HUES6 (cell line): ENCODE measurements around the gene EVI5.
"Not testable (repeated sequence)": the region's sequence is repeated elsewhere in the genome, so short reads cannot be mapped to it uniquely, and the experiment has no call there.

Experiments used
- H3K27ac ChIP-seq: 2 replicates; pipeline ENCODE4 v1.7.0; 2013; ENCODE audit warnings: low read depth, mild to moderate bottlenecking, low read length, inconsistent platforms
- H3K27me3 ChIP-seq: 2 replicates; pipeline ENCODE4 v1.6.1; 2013; ENCODE audit warnings: low read length; ENCODE audit not compliant: control insufficient read depth, insufficient read depth
- H3K36me3 ChIP-seq: 2 replicates; pipeline ENCODE4 v1.6.1; 2013; ENCODE audit warnings: low read length; ENCODE audit not compliant: control insufficient read depth, insufficient read depth
- H3K4me1 ChIP-seq: 2 replicates; pipeline ENCODE4 v1.6.1; 2013; ENCODE audit warnings: low read length; ENCODE audit not compliant: control insufficient read depth, insufficient read depth
- H3K4me3 ChIP-seq: 2 replicates; pipeline ENCODE4 v1.5.1; 2013; ENCODE audit warnings: low read depth, low read length
- H3K9ac ChIP-seq: one replicate; pipeline ENCODE4 v1.6.1; 2013; ENCODE audit warnings: mild to moderate bottlenecking, low read length
- H3K9me3 ChIP-seq: 2 replicates; pipeline ENCODE4 v1.6.1; 2013; ENCODE audit warnings: low read depth, low read length; ENCODE audit not compliant: control insufficient read depth, insufficient read depth

EVI5 gene

DNA sequence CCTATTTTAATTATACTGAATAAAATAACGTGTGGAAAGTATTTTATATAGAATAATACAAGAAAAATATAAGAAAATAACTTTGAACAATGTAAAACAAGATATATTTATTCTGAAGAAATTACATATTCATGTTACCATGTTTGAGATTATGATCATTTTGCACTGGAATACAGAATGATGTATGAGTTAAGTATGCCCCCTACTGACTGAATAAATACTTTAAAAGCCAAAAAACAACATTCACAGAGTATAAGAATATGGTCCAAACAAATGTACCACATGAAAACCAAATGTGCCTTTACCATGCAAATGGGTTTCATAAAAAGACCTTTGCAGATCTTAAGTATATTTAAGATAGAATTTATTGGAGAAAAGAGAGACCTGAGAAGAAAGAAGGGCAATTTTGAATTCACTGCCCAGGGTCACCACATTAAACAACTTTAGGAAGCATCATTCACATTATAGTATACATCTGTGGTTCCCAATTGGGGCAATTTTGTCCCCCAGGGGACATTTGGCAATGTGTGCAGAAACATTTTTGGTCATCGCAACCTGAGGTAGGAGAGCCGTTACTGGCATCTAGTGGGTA lies 161.6 kb downstream of the EVI5 start:
- H3K4me1 ChIP-seq = no peaks in the 10 kb centered on the region
- 0 out of 2 replicates have a peak, but pooled peaks cover 5% of the 10 kb centered on the region for H3K36me3 ChIP-seq
- no peaks in the 10 kb centered on the region for H3K27me3 ChIP-seq
- no peak overlapping the region for H3K27ac ChIP-seq
- H3K9ac ChIP-seq = no peak overlapping the region
- no peak overlapping the region for H3K4me3 ChIP-seq
- H3K9me3 ChIP-seq = no peaks in the 10 kb centered on the region

DNA sequence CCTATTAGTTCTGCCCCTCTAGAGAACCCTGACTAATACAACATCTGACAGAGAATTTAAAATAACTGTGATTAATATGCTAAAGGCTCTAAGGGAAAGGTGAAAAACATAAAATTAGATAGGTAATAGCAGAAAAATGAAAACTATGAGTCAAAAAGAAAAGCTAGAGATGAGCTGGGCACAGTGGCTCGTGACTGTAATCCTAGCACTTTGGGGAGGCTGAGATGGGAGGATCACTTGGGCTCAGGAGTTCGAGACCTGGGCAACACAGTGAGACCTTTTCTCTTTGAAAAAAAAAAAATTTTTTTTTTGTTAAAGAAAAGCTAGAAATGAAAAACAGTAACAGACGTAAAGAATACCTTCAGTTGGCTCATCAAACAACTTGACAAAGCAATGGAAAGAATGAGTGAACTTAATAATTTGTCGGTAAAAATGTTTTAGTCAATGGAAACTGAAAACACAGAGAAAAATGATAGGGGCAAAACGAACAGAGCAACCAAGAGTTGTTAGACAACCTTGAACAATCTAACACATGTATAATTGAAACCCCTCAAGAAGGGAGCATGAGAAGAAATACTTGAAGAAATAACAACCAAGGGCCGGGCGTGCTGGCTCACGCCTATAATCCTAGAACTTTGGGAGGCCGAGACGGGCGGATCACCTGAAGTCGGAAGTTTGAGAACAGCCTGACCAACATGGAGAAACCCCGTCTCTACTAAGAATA lies 165.3 kb downstream of the EVI5 start:
- H3K9ac ChIP-seq = no peak overlapping the region
- H3K36me3 ChIP-seq = peaks cover 7% of the 10 kb centered on the region; the same call in 1 of the 2 replicates
- no peaks in the 10 kb centered on the region for H3K9me3 ChIP-seq
- no peaks in the 10 kb centered on the region for H3K4me1 ChIP-seq
- no peak overlapping the region for H3K4me3 ChIP-seq
- H3K27me3 ChIP-seq = no peaks in the 10 kb centered on the region
- no peak overlapping the region for H3K27ac ChIP-seq

- Histone ChIP-seq H3K27me3 (no peaks in the 10 kb centered on the region), H3K9me3 (no peaks in the 10 kb centered on the region), H3K4me1 (no peaks in the 10 kb centered on the region), H3K9ac (no peak overlapping the region), H3K36me3 (peaks cover 11% of the 10 kb centered on the region), H3K27ac (no peak overlapping the region), H3K4me3 (no peak overlapping the region)
Observed at GRCh38 chr1:92601044-92601443, 183.9 kb downstream of the EVI5 start.

- no peak overlapping the region for H3K9ac ChIP-seq
- no peak overlapping the region for H3K27ac ChIP-seq
- peaks cover 5% of the 10 kb centered on the region; the same call in 1 of the 2 replicates for H3K36me3 ChIP-seq
- no peak overlapping the region for H3K4me3 ChIP-seq
- H3K4me1 ChIP-seq = no peaks in the 10 kb centered on the region
- H3K9me3 ChIP-seq = no peaks in the 10 kb centered on the region
- H3K27me3 ChIP-seq = no peaks in the 10 kb centered on the region
Observed at GRCh38 chr1:92599184-92599583, 185.7 kb downstream of the EVI5 start.

GRCh38 chr1:92589361-92589760 lies 195.5 kb downstream of the EVI5 start:
- not testable (repeated sequence) for H3K27me3 ChIP-seq, H3K9ac ChIP-seq, H3K36me3 ChIP-seq, H3K27ac ChIP-seq, H3K4me3 ChIP-seq, H3K4me1 ChIP-seq, H3K9me3 ChIP-seq

DNA sequence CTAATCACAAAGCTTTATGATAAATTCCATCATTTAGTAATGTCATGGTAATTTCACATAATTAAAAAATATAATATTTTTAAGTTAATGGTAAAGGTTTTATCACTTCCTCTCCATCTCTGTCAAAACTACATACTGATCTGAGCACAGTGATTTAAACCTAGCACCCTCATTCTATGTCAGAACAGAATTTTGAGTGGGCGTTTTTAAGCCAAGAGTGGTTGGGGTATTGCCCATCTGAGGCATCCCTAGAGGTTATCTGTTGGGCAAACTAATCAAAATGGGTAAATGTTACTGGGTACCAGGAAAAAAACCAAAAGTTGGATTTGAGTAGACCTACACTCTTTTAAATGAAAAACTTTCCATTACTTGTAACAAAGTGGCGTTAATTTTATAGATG lies 197.5 kb downstream of the EVI5 start:
- Histone ChIP-seq H3K27ac (no peak overlapping the region), H3K9ac (no peak overlapping the region), H3K9me3 (peaks cover 10% of the 10 kb centered on the region), H3K27me3 (no peaks in the 10 kb centered on the region), H3K4me1 (no peaks in the 10 kb centered on the region), H3K36me3 (peaks cover 5% of the 10 kb centered on the region), H3K4me3 (no peak overlapping the region)

DNA sequence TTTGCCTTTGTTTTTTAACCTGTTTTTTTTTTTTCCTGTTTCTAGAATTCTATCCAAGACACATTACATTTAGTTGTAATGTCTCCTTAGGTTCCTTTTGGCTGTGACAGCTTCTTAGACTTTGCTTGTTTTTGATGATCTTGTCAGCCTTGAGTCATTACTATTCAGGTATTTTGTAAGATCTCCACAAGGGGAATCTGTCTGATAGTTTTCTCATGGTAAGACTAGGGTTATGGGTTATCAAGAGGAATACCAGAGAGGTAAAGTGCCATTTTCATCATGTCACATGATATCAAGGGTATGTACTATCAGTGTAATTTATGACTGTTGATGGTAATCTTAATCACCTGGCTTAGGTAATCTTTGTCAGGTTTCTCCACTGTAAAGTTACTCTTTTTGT lies 199.1 kb downstream of the EVI5 start:
- Histone ChIP-seq H3K27me3 (no peaks in the 10 kb centered on the region), H3K9me3 (peaks cover 10% of the 10 kb centered on the region), H3K4me3 (no peak overlapping the region), H3K4me1 (no peaks in the 10 kb centered on the region), H3K9ac (no peak overlapping the region), H3K36me3 (peaks cover 5% of the 10 kb centered on the region), H3K27ac (no peak overlapping the region)

- H3K4me1 ChIP-seq, H3K36me3 ChIP-seq, H3K27me3 ChIP-seq, H3K9me3 ChIP-seq, H3K27ac ChIP-seq, H3K9ac ChIP-seq, H3K4me3 ChIP-seq: not testable (repeated sequence)
Observed at GRCh38 chr1:92584810-92585209, 200.1 kb downstream of the EVI5 start.

- no peak overlapping the region for H3K27ac ChIP-seq
- no peaks in the 10 kb centered on the region for H3K4me1 ChIP-seq
- no peak overlapping the region for H3K4me3 ChIP-seq
- H3K36me3 ChIP-seq = peaks cover 4% of the 10 kb centered on the region
- H3K27me3 ChIP-seq = no peaks in the 10 kb centered on the region
- no peak overlapping the region for H3K9ac ChIP-seq
- H3K9me3 ChIP-seq = peaks cover 4% of the 10 kb centered on the region
Observed at GRCh38 chr1:92583821-92584760, 200.8 kb downstream of the EVI5 start.

DNA sequence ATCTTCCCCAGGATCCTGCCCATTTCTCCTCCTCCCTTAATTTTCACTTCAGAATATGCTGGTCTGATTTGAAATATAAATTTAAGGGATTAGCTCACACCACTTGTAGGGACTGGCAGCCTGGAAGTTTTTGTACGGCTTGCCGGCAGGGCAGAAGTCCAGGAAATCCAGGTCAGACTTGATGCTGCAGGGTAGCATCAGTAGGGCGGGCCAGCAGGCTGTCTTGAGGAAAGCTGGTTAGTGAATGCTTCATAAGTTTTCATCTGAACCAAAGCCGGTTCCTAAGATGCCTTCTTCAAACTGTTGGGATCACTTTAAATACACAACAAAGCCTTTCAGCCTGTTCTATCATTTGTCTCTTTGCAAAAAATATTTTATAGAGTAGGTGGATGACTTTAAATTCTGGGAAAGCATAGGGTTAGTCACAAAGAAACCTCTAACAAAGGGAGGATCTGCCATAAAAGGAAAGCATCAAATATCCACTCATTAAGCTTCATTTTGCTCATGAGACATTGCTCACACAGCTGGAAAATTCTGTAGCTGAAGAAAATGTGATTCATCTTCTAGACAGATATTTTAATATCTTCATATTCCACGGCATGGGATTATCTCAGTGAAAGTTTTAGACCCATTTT lies 207.5 kb downstream of the EVI5 start:
- Histone ChIP-seq H3K36me3 (no peaks in the 10 kb centered on the region), H3K27ac (no peak overlapping the region), H3K4me3 (no peak overlapping the region), H3K9me3 (no peaks in the 10 kb centered on the region), H3K4me1 (no peaks in the 10 kb centered on the region), H3K27me3 (no peaks in the 10 kb centered on the region), H3K9ac (no peak overlapping the region)
